Mesothelial cell of epicardium (in vitro differentiated cells): ENCODE results near the gene CENPB. TPM values are rescaled to one million over a fixed set of nuclear protein-coding genes. Genes with fewer than 3 reads are reported as not detected.

Source experiments
- DNase-seq, 2 experiments: peaks; one replicate each; pipeline ENCODE4 v3.0.0; 2021; ENCODE audit warnings: low spot score in 2 of 2; ENCODE audit not compliant: unreplicated experiment in 2 of 2
- H3K27ac Mint-ChIP-seq: 2 replicates; pipeline ENCODE4 v1.8.0; 2021; ENCODE audit warnings: mixed read lengths
- H3K27me3 Mint-ChIP-seq: 2 replicates; pipeline ENCODE4 v1.8.0; 2021; ENCODE audit warnings: low read depth, mixed read lengths
- H3K36me3 Mint-ChIP-seq: 2 replicates; pipeline ENCODE4 v1.8.0; 2021; ENCODE audit warnings: mixed read lengths
- H3K4me1 Mint-ChIP-seq: 2 replicates; pipeline ENCODE4 v1.8.0; 2021; ENCODE audit warnings: mixed read lengths
- H3K4me3 Mint-ChIP-seq: 2 replicates; pipeline ENCODE4 v1.8.0; 2021; ENCODE audit warnings: mild to moderate bottlenecking, moderate library complexity, mixed read lengths
- H3K9me3 Mint-ChIP-seq: 2 replicates; pipeline ENCODE4 v1.8.0; 2021; ENCODE audit warnings: mixed read lengths
- CTCF ChIP-seq: fragments of 200-600 bp; sonication (generic); IDR thresholded peaks from one replicate; pipeline ENCODE4 v1.5.0; 2021; ENCODE audit warnings: antibody characterized with exemption; ENCODE audit not compliant: unreplicated experiment
- total RNA-seq: library from RNA; stranded (reverse); gene quantifications from 3 replicates; pipeline ENCODE4 v1.2.1, GENCODE V29; 2021

CENPB gene
- total RNA-seq, 1 donor from 2014 or later: 63.0 TPM

GRCh38 chr20:3749689-3750531, 36.6 kb downstream of the CENPB start:
- H3K4me1 Mint-ChIP-seq: peaks cover 4% of the 10 kb centered on the region
- H3K4me3 Mint-ChIP-seq: peak overlapping the region; percentile 63
- H3K9me3 Mint-ChIP-seq: no peaks in the 10 kb centered on the region
- H3K27ac Mint-ChIP-seq: no peak overlapping the region
- DNase-seq: peak; percentile 49 to 75
- peaks cover 74% of the 10 kb centered on the region for H3K27me3 Mint-ChIP-seq
- peak; percentile 88 for TF ChIP-seq CTCF
- H3K36me3 Mint-ChIP-seq: no peaks in the 10 kb centered on the region

DNA sequence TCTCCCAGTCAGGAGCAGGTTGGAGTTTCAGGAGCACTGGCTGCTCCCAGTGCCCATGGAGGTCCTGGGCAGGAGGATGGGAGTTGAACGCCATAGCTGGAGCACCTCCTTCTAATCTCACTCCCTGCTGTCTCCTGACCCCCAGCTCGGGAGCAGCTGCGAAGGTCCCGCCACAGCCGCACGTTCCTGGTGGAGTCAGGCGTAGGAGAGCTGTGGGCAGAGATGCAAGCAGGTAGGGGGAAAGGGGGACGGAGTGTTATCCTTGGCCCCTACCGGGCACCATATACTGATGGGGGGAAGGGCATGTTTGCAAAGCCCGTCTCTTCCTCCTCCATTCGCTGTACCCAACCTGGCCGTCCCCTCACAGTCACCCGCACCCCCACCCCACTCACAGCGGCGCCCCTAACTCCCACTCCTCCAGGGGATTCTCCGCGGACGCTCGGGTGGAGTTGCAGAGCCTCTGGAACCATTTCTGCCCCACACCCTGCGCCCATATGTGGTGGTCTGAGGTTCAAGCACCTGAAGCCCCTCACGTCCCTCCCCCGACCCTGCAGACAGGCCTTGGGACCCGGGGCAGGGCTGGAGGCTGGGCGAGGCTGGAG, 37.4 kb downstream of the CENPB start:
- Mint-ChIP-seq H3K27me3 (peaks cover 81% of the 10 kb centered on the region), H3K36me3 (peaks cover 5% of the 10 kb centered on the region), H3K9me3 (no peaks in the 10 kb centered on the region), H3K4me1 (peaks cover 4% of the 10 kb centered on the region), H3K27ac (no peak overlapping the region), H3K4me3 (no peak overlapping the region)
- no peak for TF ChIP-seq CTCF
- DNase-seq: no peak

GRCh38 chr20:3748073-3748472, 38.5 kb downstream of the CENPB start:
- peaks cover 89% of the 10 kb centered on the region for H3K27me3 Mint-ChIP-seq
- peaks cover 9% of the 10 kb centered on the region for H3K36me3 Mint-ChIP-seq
- H3K4me3 Mint-ChIP-seq: no peak overlapping the region
- no peak for TF ChIP-seq CTCF
- H3K4me1 Mint-ChIP-seq: peaks cover 4% of the 10 kb centered on the region
- H3K9me3 Mint-ChIP-seq: no peaks in the 10 kb centered on the region
- H3K27ac Mint-ChIP-seq: no peak overlapping the region
- DNase-seq: no peak

DNA sequence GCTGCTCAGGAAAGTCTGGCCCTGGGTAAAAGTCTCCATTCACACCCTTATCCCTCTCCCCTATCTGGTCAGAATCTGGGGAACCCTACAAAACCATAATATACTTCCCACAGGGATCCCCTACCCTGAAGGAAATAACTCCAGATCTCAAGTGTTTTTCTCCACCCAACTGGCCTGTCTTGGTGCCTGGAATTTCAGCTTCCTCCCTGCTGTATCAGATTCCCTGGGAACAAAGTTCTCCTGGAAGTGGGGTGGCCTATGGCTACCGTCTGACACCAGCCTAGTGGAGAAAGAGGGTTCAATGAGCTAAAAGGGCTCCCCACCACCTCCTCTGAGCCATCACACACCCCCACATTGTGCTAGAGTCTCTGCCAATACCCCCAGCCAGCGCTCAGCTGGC, 39.1 kb downstream of the CENPB start:
- DNase-seq: no peak
- no peak for TF ChIP-seq CTCF
- Mint-ChIP-seq H3K27me3 (peaks cover 83% of the 10 kb centered on the region), H3K4me3 (no peak overlapping the region), H3K9me3 (no peaks in the 10 kb centered on the region), H3K4me1 (peaks cover 4% of the 10 kb centered on the region), H3K36me3 (peaks cover 9% of the 10 kb centered on the region), H3K27ac (no peak overlapping the region)

- no peaks in the 10 kb centered on the region for H3K9me3 Mint-ChIP-seq
- H3K36me3 Mint-ChIP-seq: peaks cover 9% of the 10 kb centered on the region
Observed at GRCh38 chr20:3745686-3746173, 40.8 kb downstream of the CENPB start.

More at GRCh38 chr20:3745686-3746173, 40.8 kb downstream of the CENPB start:
- Mint-ChIP-seq H3K4me1 (peaks cover 4% of the 10 kb centered on the region), H3K27ac (no peak overlapping the region), H3K4me3 (no peak overlapping the region), H3K27me3 (peaks cover 72% of the 10 kb centered on the region)
- DNase-seq: no peak
- no peak for TF ChIP-seq CTCF
